HG03280 (cell line): ENCODE results near the gene CCNQ.

Experiments used
- ATAC-seq: cut with Tn5 transposase; IDR thresholded peaks from one replicate; pipeline ENCODE4 v1.9.1; 2021; ENCODE audit warnings: mild to moderate bottlenecking, moderate library complexity; ENCODE audit not compliant: unreplicated experiment

CCNQ gene

DNA sequence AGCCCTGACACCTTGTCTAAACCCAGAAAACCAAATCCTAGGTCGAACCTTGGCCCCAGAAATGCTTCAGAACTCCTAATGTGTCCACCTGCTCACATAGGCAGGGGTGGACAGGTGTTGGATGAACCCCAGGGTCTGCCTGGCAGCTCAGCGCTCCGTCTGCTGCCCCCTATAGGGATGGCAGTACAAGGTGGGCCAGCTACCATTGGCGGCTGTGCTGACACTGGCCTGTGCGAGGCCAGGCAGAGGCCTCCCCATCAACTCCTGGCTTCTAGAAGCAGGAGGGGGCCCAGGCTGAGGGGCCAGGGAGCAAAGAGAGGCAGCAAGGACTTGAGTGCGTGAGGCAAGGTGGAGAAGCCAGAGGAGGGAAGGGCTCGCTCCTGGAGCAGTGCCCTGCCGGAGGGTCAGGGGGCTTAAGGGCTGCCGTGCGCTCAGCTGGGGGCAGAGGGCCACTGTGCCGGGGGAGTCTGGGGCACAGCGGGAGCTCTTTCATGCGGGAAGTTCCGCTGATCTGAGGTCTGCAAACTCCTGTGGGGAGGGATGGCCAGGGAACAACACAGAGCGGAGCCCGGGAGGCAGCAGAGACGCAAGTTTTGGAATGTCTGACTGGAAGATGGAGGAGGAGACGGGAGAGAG, 20.6 kb downstream of the CCNQ start:
- no peak for ATAC-seq

DNA sequence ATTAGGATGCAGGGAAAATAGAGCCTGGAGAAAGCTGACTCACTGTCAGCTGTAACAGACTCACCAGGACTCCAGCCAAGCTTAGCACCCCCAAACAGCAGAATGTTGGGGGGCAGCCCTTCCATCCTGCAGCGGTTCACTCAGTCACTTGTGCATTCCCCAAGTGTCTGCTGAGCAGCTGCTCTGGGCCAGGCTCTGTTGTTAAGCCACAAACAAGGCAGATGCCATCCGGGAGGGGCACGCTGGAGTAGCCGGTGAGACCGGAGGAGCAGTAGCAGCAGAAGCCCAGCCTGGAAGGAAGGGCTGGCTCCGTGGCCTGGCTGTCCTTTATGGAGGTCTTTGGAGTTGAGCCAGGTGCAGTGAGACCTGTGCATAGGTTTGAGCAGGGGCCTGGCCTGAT, 22.0 kb downstream of the CCNQ start:
- no peak for ATAC-seq

DNA sequence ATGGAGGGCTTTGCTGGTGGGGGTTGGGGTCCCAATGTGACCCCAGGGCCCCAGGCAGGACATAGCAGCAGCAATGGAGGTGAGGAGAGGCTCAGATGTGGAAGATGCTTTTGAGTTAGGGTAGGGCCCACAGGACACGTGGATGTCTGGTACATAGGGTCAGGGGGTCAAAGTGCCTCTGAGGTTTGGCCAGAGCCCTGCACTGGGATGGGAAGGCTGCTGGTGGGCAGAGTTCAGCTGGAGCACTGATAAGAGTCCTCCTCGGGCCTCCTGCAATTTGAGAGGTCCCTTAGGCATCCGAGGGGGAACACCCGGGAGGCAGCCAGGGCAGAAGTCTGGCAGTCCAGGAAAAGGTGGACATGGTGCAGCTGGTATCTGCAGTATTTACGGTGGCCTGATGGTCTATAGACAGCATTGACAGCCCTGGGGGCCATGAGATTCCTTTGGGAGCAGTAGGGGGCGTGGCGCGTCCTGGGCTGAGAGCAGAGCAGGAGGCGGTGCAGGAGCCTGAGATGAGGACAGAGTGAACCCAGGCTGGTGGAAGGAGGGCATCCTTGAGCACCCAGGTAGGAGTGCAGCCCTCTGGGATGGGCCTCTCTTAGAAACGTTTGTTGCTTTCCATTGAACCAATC, 22.6 kb downstream of the CCNQ start:
- no peak for ATAC-seq

DNA sequence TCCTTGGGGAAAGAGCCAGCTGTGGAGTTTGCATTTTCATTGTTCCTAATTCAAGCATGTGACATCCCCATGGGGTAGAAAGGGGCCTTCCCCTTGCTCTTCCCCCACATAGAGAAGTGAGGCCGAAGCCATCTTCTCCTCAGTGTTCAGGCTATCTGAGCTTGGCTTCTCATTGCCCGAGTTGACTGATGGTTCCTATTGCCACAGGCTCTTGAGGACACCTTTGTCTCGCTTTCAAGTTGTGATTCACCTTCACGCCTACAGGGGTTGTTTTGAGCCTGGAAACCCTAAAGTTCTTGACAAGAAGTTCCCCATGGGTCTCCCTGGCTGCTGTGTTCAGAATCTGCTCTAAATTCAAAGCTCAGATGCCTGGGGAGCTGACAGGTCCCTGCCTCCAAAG, 25.0 kb downstream of the CCNQ start:
- ATAC-seq = no peak

DNA sequence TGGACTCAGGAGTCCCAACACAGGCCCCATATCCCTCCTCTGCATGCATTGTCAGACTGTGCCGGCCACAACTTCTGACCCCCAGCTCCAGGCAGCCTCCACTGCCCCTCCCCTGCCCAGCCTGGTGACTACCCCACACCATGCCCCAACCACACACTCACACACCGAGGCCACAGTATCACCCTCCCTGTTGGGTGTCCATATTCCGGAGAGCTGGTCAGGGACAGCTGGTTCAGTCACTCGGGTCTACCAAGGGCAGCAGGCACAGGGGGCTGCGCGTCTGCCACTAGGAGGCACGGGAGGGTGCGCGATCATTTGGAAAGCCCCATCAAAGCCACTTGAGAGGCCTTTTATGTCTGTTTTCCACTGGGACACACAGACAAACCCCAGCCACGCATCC, 26.3 kb downstream of the CCNQ start:
- ATAC-seq = no peak

DNA sequence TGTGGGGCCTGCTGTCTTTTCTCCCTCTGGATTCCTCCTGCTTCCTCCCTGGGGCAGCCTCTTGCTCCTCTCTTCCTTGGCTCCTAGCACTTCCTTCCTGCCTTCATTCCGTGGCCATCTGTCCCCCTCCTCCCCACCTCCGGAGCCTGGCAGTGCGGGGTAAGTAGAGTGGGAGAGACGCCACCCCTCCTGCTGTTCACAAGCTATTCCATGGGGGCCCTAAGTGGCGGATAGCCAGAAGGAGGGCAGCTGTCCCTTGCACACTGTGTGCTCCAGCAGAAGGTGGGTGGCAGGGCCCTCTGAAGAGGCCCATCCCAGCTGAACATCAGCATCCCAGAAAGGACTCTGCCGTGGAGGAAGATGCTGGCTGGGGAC, 27.4 kb downstream of the CCNQ start:
- no peak for ATAC-seq

DNA sequence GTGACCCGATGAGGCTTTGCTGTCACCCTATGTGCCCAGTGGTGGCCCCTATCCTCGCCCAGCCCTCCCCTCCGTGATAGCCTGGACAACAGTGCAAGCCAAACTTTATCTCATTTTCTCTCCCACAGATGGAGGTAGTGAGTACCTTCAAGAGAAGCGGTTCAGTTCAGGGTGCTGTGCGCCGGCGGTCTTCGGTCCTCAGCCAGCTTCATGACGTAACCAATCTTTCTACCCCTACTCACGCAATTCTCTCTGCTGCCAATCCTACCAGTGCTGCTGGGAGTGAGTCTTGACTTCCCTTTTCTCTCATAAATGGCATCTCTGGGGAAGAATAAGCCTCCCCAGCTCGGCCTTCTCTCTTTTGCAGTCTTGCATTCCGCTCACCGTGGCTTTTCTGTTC, 29.5 kb downstream of the CCNQ start:
- ATAC-seq = no peak

DNA sequence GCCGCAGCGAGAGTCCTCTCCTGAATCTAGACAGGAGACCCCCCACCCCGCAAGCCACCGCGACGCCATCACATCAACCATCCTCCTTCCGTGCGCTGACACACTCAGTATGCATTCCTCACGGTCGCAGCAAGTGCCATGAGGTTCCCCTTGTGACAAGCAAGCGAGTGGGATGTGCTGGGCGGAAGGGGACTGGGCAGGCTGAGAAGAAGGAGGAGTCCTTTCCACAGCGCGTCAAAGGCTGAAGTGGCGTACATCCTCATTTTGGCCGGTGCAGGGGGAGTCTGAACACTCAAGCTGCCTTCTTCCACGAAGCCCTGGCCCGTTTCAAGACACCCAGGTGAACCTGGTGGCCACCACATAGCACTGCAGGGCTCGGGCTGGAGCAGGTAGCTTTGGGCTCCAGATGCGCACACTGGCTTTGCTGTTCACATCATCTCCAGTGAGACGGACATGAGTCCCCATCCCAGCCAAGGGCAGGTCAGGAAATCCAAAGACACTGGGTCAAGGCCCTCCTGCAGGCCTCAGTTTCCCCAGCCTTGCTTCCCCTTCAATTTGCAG, 30.4 kb downstream of the CCNQ start:
- no peak for ATAC-seq

DNA sequence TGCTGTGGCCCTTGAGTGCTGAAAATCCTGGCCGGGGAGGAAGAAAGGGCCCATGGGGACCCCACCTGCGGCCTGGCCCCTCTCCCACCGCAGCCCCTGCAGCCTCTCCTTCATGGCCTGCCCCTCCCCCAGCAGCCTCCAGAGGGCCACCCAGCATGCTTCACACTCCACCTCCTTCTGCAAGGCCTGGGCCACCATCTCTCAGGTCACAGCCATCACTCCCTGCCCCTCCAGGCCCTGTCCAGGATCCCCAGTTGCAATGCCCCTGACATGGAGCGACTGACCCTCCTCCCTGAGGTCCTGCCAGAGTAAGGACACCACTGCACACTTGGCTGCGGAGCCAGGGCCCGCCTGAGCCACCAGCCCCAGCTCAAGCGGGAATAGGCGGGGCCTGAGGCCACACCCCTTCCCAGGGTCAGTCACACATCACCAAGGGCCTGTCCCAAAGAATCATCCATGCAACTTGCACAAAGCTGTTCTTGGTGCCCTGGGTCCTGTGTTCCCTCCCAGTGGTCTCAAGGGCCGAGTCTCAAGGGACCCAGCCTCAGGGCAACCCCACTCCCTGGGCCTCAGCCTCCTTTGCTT, 32.9 kb downstream of the CCNQ start:
- ATAC-seq = no peak

DNA sequence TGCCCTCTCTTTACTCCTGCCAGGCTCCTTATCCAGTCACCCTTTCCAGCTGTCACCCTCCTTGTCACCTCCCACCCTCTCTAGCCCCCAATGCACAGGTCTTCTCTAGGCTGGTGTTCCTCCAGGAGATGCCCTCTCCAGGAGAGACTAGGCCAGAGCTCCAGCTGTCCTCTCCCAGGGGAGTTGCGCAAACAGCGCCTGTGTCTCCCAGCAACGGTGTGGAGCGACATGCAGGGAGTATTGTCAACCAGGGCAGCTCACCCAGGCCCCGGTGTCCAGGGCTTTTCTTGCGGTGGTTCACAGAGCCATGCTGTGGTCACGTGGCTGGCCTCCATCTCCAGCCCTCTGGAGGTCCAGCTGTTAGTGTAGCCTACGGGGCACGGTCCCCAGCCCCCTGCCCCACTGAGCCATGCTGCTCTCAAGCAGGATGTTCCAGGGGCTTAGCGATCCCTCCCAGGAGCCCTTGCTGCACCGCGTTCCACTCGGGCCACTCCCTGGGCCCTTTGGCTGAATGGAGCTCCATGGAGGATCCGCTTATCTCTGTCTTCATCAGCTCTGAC, 34.8 kb downstream of the CCNQ start:
- ATAC-seq = no peak

DNA sequence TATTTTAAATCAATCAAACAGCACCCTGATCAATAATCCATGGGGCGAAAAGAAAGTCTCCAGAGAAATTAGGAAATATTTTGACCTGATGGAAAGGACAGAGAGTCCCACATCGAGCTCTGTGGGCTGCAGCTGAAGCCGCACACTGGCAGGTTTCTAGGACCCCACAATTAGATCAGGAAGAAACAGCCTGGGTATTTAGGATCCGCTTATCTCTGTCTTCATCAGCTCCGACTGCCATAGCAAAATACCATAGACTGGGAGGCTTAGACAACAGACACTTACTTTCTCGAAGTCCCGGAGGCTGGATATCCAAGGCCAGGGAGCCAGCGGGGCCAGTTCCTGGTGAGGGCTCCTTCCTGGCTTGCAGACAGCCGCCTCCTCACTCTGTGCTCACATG, 36.4 kb downstream of the CCNQ start:
- ATAC-seq = no peak

DNA sequence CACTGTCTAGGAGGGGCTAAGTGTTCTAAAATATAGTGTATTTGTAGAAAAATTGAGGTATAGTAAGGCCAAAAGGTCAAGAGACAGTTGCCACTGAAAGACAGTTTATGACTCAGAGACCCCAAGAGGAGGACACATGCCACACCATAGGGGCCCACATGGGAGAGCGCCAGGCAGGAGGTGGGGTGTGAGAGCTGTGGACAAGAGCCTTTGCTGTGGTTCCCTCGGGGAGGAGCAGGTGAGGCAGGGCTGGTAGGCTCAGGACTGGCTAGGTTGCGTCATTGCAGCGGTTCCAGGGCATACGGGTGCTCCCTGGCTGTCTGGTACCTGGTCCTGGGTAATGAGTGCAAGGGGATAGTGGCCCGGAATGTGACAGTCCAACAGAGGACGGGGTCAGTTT, 37.6 kb downstream of the CCNQ start:
- ATAC-seq = no peak

DNA sequence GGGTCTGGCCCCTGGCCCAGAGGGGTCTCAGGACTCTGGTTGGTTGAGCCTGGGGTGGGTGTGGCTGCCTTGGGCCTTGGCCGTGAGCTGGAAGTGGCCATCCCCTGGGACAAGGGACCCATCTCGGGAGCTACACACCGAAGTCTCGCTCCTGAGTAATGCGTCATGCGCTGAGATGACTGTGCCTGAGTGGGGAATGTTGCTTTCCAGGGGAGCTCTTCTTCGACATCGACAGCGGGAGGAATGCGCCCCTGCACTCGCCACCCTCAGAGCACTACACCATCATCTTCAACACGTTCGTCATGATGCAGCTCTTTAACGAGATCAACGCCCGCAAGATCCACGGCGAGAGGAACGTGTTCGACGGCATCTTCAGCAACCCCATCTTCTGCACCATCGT, 38.5 kb downstream of the CCNQ start:
- ATAC-seq = no peak

DNA sequence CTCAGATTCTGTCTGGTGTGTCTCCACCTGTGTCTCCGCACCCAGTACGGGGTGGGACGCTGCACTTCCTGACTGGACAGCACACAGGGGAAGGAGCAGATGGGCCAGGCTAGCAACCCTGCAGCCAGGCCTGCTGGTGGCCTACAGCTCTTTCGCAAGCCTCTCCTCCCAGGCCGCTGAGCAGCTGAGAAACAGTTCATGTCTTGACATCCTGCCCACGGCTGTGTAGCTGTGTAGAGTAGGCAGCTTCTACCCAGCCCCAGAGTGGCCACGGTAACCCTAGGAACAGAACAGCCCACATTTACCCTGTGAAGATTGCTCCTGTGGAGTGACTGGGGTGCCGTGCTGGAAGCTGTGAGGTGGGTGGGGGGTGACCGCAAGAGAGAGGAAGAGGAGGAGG, 38.9 kb downstream of the CCNQ start:
- no peak for ATAC-seq

DNA sequence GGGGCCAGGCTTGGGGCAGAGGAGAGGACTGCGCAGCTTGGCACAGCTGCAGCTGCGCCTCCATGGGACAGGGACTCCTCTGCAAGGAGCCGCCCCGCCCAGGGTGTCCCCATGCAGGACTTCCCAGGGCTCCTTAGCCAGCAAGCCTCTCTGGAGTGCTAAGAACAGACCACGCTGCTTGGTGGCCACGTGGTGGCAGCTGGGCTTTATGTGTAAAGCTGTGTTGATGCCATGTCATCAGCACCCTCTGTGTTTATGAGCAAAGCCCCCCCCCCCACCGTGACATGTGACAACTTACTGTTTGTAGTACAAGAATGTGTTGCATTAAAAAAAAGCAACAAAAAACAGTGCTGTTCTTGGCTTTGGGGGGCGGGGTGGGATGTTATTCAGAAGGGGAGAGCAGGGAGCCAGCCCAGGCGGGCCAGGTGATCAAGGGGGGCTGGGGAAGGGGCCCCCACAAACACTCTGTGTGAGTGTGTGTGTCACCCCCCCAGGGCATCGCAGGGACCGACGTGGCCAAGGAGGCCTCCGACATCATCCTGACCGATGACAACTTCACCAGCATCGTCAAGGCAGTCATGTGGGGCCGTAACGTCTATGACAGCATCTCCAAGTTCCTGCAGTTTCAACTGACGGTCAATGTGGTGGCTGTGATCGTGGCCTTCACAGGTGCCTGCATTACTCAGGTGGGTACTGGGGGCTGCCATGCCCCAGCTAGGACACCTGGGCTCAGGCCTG, 41.2 kb downstream of the CCNQ start:
- ATAC-seq = no peak

DNA sequence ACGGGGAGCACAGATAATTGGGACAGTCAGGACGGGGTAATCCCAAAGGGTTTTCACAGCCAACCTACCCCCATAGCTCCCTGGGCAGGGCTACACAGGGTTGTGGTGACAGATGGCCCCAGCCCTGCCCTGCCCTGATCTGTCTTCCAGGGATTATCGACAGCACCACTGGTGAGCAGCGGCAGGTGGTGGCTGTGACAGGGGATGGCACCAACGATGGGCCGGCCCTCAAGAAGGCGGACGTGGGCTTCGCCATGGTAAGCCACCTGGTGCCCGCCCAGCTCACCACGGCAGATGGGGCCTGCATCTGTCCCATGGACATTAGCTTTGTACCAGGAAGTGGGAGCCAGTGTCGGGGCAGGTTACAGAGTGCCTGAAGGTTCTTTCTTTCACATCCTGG, 42.2 kb downstream of the CCNQ start:
- ATAC-seq = no peak

DNA sequence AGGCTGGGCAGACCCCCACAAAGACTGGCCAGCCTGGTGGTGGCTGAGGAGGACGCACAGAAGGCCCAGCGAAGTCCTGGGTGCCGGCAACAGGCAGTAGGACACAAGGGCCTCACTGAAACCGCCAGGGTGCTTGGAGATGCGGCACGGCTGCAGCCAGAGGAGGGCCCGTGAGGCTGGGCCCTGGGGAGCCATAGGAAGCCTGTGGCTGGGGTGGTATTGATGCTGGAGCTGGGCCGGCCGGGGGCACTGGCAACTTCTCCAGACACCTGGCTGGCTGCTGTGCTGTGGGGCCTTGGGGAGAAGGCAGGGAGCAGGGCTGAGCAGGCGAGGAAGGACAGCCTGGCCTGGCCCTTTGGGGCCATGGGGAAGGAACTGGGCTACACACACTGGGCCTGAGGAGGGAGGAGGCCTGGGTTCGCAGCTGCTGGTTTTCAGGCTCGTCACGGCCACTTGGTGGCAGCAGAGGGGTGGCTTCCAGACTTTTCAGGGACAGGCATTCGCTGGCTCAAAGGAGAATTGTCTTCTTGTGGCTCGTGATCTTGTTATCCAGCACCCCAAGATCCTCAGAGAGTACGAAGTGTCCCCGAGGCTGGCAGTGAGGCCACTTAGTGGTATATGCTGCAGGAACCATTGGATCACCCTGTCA, 44.3 kb downstream of the CCNQ start:
- no peak for ATAC-seq

DNA sequence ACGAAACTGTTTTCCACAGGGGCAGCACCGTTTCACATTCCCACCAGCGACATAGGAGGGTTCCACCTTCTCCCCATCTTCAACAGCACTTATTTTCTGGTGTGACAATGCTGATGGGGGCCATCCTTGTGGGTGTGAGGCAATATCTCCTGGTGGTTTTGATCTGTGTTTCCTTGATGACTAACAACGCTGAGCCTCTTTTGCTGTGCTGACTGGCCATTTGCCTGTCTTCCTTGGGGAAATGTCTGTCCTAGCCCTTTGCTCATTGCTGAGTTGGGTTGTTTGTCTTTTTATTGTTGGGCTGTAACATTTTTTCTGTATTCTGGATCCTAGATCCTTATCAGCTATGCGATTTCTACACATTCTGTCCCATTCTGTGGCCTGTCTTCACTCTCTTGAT, 47.8 kb downstream of the CCNQ start:
- no peak for ATAC-seq

DNA sequence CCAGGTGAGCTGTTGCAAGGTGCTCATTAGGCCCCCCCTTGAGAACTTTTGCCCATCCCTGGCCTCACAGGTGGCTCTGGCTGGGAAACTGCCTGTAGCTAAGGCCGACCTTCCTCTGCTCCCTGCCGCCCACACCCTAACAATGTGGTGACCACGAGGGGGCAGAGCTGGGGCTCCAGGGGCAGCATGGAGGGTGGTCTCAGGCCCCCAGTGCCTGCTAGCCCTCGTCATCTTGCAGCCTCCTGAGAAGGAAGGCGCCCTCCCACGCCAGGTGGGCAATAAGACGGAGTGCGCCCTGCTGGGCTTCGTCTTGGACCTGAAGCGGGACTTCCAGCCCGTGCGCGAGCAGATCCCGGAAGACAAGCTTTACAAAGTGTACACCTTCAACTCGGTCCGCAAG, 49.1 kb downstream of the CCNQ start:
- ATAC-seq = no peak

DNA sequence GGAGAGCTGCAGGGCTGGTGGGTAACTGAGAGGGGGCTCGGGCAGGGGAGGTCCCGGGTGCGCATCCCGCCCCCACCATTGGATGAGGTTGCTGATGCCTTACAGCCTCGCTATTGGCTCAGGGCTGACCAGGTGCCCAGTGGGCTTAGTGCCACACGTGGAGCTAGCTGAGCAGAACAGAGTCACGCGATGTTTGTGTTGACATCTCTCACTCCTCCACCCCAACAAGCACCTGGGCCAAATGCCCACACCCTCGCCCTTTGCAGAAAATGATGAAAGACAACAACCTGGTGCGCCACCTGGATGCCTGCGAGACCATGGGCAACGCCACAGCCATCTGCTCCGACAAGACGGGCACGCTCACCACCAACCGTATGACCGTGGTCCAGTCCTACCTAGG, 49.7 kb downstream of the CCNQ start:
- ATAC-seq = no peak

DNA sequence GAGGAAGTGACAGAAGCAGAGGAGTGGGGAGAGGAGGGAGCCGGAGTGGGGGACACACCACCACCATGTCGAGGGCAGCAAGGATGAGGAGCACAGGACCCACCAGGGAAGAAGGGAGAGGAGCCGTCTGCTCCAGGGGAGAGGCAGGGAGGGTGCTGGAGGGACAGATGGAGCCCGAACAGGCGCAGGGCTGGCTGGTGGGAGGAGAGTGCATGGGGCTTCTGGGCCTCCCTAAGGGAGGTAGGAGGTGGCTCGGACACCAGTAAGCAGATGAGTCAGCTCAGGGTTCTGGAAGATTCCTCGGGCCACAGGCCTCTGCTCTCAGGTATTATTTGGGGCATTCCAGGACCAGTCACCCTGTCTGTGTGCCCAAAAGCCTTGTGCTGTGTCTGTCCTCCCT, 51.7 kb downstream of the CCNQ start:
- ATAC-seq = no peak
